NCI-H2171 (cell line): ENCODE measurements around the gene ENOX2.
"Not testable (repeated sequence)": the region's sequence is repeated elsewhere in the genome, so short reads cannot be mapped to it uniquely, and the experiment has no call there.

ENCODE experiments used
- DNase-seq: peaks from one replicate; lab custom pipeline; 2025; lab: John Stamatoyannopoulos, UW

Gene ENOX2

GRCh38 chrX:130827648-130828047 is 75.4 kb downstream of the ENOX2 start:
- no peak for DNase-seq

- no peak for DNase-seq
Measured at GRCh38 chrX:130826249-130826648, 76.8 kb downstream of the ENOX2 start.

GRCh38 chrX:130825525-130825924 is 77.5 kb downstream of the ENOX2 start:
- no peak for DNase-seq

GRCh38 chrX:130819367-130819766 is 83.6 kb downstream of the ENOX2 start:
- not testable (repeated sequence) for DNase-seq

- DNase-seq = not testable (repeated sequence)
Measured at GRCh38 chrX:130813932-130814331, 89.1 kb downstream of the ENOX2 start.

GRCh38 chrX:130810561-130810960 is 92.4 kb downstream of the ENOX2 start:
- DNase-seq = no peak

GRCh38 chrX:130805903-130806302 is 97.1 kb downstream of the ENOX2 start:
- no peak for DNase-seq

- no peak for DNase-seq
Measured at GRCh38 chrX:130803537-130803936, 99.5 kb downstream of the ENOX2 start.

- no peak for DNase-seq
Measured at GRCh38 chrX:130801901-130802300, 101.1 kb downstream of the ENOX2 start.

- no peak for DNase-seq
Measured at GRCh38 chrX:130799393-130799792, 103.6 kb downstream of the ENOX2 start.

- no peak for DNase-seq
Measured at GRCh38 chrX:130793975-130794374, 109.0 kb downstream of the ENOX2 start.

GRCh38 chrX:130791870-130792269 is 111.1 kb downstream of the ENOX2 start:
- DNase-seq = not testable (repeated sequence)

- DNase-seq = no peak
Measured at GRCh38 chrX:130789793-130790192, 113.2 kb downstream of the ENOX2 start.

- no peak for DNase-seq
Measured at GRCh38 chrX:130788786-130789581, 114.0 kb downstream of the ENOX2 start.

- DNase-seq = no peak
Measured at GRCh38 chrX:130786030-130786429, 117.0 kb downstream of the ENOX2 start.

- no peak for DNase-seq
Measured at GRCh38 chrX:130778773-130779172, 124.2 kb downstream of the ENOX2 start.

- DNase-seq = no peak
Measured at GRCh38 chrX:130775849-130776248, 127.2 kb downstream of the ENOX2 start.

- no peak for DNase-seq
Measured at GRCh38 chrX:130772776-130773143, 130.2 kb downstream of the ENOX2 start.

GRCh38 chrX:130772105-130772775 is 130.8 kb downstream of the ENOX2 start:
- DNase-seq = no peak

GRCh38 chrX:130771648-130772047 is 131.4 kb downstream of the ENOX2 start:
- DNase-seq = no peak

GRCh38 chrX:130771230-130771629 is 131.8 kb downstream of the ENOX2 start:
- DNase-seq = no peak

- DNase-seq = no peak
Measured at GRCh38 chrX:130770615-130771014, 132.4 kb downstream of the ENOX2 start.

GRCh38 chrX:130769835-130770234 is 133.2 kb downstream of the ENOX2 start:
- DNase-seq = no peak

GRCh38 chrX:130758072-130758471 is 144.9 kb downstream of the ENOX2 start:
- no peak for DNase-seq
